ENCODE data around the gene STAG3.

DNA sequence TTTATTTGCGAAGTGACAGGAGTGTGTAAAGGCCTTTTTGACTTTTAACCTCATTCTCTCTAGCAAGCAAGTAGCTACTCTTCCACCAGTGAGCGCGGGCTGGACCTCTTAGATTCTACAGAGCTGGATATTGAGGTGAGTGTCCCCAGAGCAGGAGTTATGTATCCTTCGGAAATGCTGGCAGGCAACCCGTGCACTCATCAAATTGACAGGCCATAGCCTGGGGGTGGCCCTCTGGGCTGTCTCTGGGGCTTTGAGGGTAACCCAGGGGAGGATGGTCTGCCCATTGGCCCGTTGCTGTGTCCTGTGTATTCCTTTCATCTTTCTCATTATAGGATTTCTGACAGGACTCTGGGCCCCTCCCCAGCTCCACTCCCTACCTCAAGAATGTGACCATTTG lies 36.0 kb downstream of the STAG3 start:
- TF ChIP-seq CTCF (IDR thresholded peaks at IDR 0.05) (no peak), POLR2A (IDR thresholded peaks at IDR 0.05; ENCODE audit: low read depth) (no peak), POLR2AphosphoS5 (IDR thresholded peaks at IDR 0.05) (no peak)
